NOMO-1 treated with dmso at 0.1 percent for 144 hours (cell line): ENCODE results near the gene TUBG1.
A peak's percentile ranks its signal among the peaks of the same experiment; 100 is the strongest.

Experiments
- DNase-seq: peaks from one replicate; lab custom pipeline; 2025; ENCODE audit not compliant: unreplicated experiment; lab: John Stamatoyannopoulos, UW

Gene TUBG1

GRCh38 chr17:42609182-42609813 is at the start of gene TUBG1, which contains the start of gene RETREG3:
TUBG1 (plus strand) TSS chr17:42609683; CDS start chr17:42609738, 55 bp downstream.
RETREG3 (minus strand) TSS chr17:42609374; CDS start chr17:42609324, 50 bp downstream.
- DNase-seq = peak; percentile 99

- no peak for DNase-seq
These were observed 49.2 kb upstream of the TUBG1 start for GRCh38 chr17:42560246-42560645.

GRCh38 chr17:42561897-42562387 is 47.5 kb upstream of the TUBG1 start, which contains the start of gene COASY:
COASY (plus strand) TSS chr17:42562148; CDS start chr17:42562623, 475 bp downstream.
- DNase-seq = peak; percentile 92

GRCh38 chr17:42562388-42563142 is 46.9 kb upstream of the TUBG1 start:
- DNase-seq = no peak

GRCh38 chr17:42563143-42563509 is 46.4 kb upstream of the TUBG1 start:
- no peak for DNase-seq

GRCh38 chr17:42563543-42563942 is 45.9 kb upstream of the TUBG1 start:
- DNase-seq = no peak

GRCh38 chr17:42563950-42564349 is 45.5 kb upstream of the TUBG1 start:
- DNase-seq = no peak

GRCh38 chr17:42564815-42565522 is 44.5 kb upstream of the TUBG1 start:
- DNase-seq = no peak

GRCh38 chr17:42565523-42566214 is 43.8 kb upstream of the TUBG1 start:
- DNase-seq = no peak

GRCh38 chr17:42566215-42566882 is 43.1 kb upstream of the TUBG1 start:
- DNase-seq = no peak

GRCh38 chr17:42566883-42567573 is 42.5 kb upstream of the TUBG1 start, which contains the start of gene MLX:
MLX (plus strand) TSS chr17:42567100; CDS start chr17:42567125, 25 bp downstream.
- DNase-seq = peak; percentile 86

- no peak for DNase-seq
These were observed 41.0 kb upstream of the TUBG1 start for GRCh38 chr17:42568341-42569111.

- DNase-seq = no peak
These were observed 37.9 kb upstream of the TUBG1 start for GRCh38 chr17:42571435-42572225.

GRCh38 chr17:42573095-42573494 is 36.4 kb upstream of the TUBG1 start:
- no peak for DNase-seq

- no peak for DNase-seq
These were observed 35.0 kb upstream of the TUBG1 start for GRCh38 chr17:42574463-42574862.

- DNase-seq = no peak
These were observed 32.3 kb upstream of the TUBG1 start for GRCh38 chr17:42577140-42577531.

GRCh38 chr17:42577532-42578281 is 31.8 kb upstream of the TUBG1 start, which contains the start of gene PSMC3IP:
PSMC3IP (minus strand) TSS chr17:42577729; CDS start chr17:42577686, 43 bp downstream.
- DNase-seq = peak; percentile 95
